Raji (cell line): ENCODE results near the gene LRIG1.

Experiments used
- POLR2A ChIP-seq: IDR thresholded peaks from 2 replicates; pipeline ENCODE4 v1.6.1; 2011; ENCODE audit warnings: low read depth, low read length, control low read depth; ENCODE audit not compliant: insufficient read depth

Gene LRIG1

GRCh38 chr3:66435989-66436388 is 64.8 kb downstream of the LRIG1 start:
- no peak for TF ChIP-seq POLR2A

DNA sequence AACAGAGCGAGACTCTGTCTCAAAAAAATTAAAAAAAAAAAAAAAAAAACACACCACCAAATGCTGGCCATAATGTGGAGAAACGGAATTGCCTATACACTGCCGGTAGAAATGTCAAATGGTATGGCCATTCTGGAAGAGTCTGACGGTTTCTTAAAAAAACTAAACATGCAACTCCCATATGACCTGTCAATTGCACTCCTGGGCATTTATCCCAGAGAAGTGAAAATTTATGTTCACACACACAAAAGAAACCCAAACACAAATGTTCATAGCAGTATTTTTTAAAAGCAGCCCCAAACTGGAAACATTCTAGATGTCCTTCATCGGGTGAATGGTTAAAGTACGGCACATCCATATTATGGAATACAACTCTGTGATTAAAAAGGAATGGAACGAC is 66.1 kb downstream of the LRIG1 start:
- no peak for TF ChIP-seq POLR2A

DNA sequence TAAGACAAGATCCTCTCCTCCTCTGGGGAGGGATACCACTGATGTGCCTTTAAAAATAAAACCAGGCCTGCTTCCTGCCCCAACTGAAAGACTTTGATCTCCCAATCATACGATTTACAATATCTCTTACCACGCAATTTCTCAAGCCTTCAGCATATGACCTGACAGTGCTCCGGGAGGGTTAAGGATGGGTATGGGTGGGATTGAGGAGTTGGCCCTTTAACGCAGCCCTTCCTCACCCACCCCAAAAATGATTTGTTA is 67.4 kb downstream of the LRIG1 start:
- TF ChIP-seq POLR2A, result no peak

DNA sequence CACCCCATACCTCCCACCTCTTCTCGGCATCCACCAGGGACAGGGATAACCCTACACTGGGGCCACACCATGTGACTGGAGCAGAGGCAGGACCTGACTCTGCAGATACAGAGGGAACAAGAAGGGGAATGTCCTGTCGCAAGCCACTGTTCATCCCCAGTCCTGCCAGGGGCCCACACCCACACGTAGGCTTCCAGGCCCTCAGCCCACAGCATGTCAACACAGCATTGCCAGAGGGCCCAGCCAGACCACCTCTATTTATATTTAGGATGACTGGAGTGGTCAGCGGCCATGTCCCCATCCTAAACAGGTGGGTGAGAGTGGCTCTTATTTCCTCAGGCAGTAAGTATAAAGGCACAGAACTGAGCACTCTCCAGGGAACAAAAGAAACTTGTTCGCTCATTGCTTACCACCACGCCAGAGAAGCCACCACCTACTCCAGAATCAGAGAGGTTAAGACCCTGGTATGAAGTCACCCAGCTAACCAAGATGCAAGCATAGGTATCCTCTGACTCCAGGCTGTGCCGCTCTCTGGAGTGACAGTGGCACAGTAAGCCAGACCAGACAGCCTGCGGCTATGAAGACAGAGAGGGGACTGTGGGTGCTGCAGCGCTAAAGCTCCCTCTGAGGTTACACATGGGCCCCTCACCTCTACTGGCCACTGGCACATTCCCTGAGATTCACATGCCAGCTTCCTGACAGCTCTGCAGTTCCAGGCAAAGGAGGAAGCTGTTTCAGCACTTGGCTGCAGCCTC is 67.9 kb downstream of the LRIG1 start:
- no peak for TF ChIP-seq POLR2A

- TF ChIP-seq POLR2A, result no peak
These were observed 68.6 kb downstream of the LRIG1 start for GRCh38 chr3:66432041-66432766.

DNA sequence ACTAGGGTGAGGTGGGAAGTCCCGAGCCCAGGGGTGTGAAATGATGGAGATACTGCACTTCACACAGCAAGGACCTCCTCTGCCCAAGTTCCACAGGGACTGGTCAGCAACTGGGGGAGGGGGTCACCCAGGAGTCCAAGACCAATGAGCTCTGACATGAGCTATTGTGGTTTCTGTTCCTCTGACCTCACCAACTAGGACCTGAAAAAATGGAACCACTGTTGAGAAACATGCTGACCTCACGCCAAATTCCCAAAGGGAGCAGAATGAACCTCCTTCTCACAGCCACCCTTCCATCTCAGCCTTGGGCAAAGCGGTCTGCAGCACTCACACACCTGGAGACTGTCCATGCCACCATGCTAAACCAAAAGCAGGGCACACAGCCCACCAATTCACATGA is 69.3 kb downstream of the LRIG1 start:
- no peak for TF ChIP-seq POLR2A

DNA sequence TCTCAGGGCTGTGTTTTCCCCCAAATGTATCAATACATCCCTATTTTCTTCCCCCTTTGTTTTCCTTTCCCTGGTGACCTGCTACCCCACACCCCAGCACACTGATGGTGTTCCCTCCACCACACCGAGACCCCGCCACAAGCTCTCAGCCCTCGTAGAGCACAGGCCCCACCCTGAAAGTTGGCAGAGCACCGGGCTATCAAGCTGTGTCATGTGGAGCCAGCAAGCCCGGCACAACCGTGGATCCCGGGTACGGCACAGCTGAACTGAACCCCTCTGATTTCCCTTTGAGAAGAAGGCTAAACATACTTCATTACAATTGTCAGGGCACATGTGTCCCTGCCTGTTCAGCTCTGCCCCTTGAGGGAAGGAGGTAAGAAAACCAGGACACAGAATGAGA is 69.9 kb downstream of the LRIG1 start:
- TF ChIP-seq POLR2A, result no peak

DNA sequence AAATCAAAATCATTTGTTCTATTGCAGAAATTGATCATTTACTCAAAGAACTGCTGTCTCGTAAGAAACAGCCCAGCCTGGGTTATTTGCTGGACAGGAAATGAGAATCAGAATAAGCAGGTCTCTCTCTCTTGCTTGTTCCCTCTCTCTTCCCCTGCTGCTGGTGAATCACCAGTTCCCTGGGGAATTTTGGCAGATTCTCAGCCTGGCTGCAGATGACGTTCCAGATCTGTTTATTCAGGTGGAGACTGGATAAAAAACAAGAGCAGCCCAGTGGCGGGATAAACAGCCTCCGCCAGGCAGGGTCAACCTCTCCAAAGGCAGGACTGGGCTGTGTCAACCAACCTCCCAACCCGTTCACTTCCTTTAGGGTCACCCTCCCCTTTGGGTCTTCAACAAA is 72.1 kb downstream of the LRIG1 start:
- no peak for TF ChIP-seq POLR2A

DNA sequence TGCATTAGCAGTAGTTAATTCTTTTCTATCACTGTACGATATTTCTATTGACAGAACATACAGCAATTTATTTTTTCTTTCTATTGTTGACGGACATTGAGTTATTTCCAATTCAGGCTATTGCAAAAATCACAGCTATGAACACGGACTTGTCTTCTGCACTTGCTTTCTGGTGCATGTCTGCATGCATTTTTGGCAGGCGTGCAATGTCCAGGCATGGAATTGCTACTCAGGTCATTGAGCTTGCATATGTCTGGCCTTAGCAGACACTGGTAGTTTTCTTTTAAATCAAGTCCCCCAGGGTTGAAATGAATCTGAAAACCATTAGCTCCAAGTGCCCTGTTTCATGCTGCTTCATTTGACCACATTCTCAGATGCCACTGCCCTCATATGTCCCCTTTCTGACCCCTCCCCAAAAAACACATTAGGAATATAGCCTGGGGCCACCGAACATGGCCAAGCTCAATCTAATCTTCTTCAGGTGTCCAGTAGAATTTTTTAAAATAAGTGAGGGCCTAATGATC is 72.8 kb downstream of the LRIG1 start:
- no peak for TF ChIP-seq POLR2A

DNA sequence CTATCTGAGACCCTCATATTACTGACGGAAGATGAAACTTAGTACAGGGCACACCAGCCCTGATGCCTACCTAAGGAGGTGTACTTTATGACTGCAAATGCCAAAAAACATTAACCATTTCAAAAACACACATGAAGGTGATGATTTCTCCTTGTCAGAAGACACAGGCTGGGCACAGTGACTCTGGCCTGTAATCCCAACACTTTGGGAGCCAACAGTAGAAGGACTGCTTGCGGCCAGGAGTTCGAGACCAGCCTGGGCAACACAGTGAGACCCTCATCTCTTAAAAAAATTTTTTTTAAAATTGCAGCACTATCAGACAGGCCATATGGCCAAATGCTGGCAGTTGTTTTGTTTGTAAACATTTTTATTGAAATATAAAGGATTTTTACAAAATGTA is 73.5 kb downstream of the LRIG1 start:
- no peak for TF ChIP-seq POLR2A

GRCh38 chr3:66426135-66426534 is 74.7 kb downstream of the LRIG1 start:
- TF ChIP-seq POLR2A, result no peak

- no peak for TF ChIP-seq POLR2A
These were observed 75.2 kb downstream of the LRIG1 start for GRCh38 chr3:66425576-66426114.

DNA sequence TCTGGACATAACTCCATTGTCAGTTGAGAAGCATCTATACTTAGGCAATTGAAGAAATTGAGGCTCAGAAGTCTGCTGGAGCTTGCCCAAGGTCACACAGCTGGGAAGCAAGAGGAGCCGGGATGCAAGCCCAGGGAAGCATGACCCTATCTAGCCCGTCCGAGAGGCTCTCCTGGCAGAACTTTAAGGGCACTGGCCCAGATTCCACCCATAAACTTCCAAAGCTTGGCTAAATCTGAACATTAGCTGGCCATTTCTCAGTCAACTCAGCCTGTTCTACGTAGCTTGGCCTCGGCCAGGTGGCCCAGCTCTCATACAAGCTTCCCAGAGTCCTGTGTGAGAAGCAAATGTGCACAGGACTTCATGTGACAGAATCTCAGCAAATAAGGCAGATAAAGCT is 75.8 kb downstream of the LRIG1 start:
- no peak for TF ChIP-seq POLR2A

DNA sequence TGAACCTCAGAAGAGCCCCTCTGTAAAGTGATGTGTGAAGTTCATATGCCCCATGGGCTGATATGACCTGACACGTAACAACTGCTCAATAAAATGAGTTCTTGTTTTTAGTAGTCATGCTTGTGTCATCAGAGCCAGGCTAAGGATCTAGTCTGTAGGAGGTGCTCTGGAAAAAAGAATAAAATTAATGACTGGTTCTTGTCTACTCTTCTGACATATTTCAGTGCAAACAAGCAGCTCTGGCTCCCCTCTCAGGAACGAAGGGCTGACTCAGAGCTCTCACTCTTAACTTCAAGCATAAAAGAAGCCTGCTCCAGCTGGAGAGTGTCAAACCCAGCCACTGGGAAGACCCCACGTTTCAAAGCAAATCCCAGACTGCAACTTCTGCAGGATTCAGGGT is 77.0 kb downstream of the LRIG1 start:
- no peak for TF ChIP-seq POLR2A

GRCh38 chr3:66419036-66419435 is 81.8 kb downstream of the LRIG1 start:
- no peak for TF ChIP-seq POLR2A

DNA sequence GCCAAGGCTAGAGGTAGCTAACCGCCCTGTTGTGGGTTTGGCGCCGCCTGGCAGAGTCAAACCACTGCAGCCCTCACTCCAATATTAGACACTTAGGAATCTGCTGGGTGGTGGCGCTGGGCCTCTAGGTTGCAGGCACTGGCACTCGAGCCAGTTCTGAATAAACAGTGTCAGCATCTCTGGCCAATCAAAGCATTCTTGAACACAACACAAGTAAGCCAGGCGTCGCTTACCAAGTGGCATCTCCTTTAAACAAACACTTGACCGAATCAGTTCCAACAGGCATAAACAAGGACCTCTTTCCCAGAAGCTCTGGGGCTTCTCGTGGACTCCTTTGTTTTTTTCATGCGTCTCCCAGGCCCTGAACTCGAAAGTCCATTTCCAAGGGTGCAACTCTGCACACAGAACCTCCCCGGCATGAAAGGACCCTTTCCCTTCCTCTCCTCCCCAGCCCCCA is 82.3 kb downstream of the LRIG1 start:
- TF ChIP-seq POLR2A, result no peak
